Hematopoietic multipotent progenitor cell treated with erythropoietin and hydrocortisone succinate and interleukin-3 and kit ligand, for 15 days (in vitro differentiated cells): ENCODE data around the gene MAGI2.
"Not testable (repeated sequence)": the region's sequence is repeated elsewhere in the genome, so short reads cannot be mapped to it uniquely, and the experiment has no call there.

Experiments used
- DNase-seq: peaks from one replicate; pipeline ENCODE4 v3.0.0-alpha.2; 2015; ENCODE audit warnings: low spot score

The MAGI2 gene

GRCh38 chr7:78355834-78356233, 1097.6 kb downstream of the MAGI2 start:
- no peak for DNase-seq

- DNase-seq = no peak
Measured at GRCh38 chr7:78350926-78351325, 1102.5 kb downstream of the MAGI2 start.

- DNase-seq = no peak
Measured at GRCh38 chr7:78350391-78350790, 1103.1 kb downstream of the MAGI2 start.

- DNase-seq = no peak
Measured at GRCh38 chr7:78346827-78347226, 1106.6 kb downstream of the MAGI2 start.

- no peak for DNase-seq
Measured at GRCh38 chr7:78345979-78346378, 1107.5 kb downstream of the MAGI2 start.

GRCh38 chr7:78345293-78345911, 1108.1 kb downstream of the MAGI2 start:
- no peak for DNase-seq

- no peak for DNase-seq
Measured at GRCh38 chr7:78334426-78334825, 1119.0 kb downstream of the MAGI2 start.

- no peak for DNase-seq
Measured at GRCh38 chr7:78333530-78334425, 1119.7 kb downstream of the MAGI2 start.

- no peak for DNase-seq
Measured at GRCh38 chr7:78329001-78329655, 1124.3 kb downstream of the MAGI2 start.

GRCh38 chr7:78327718-78328117, 1125.7 kb downstream of the MAGI2 start:
- DNase-seq = no peak

GRCh38 chr7:78326876-78327275, 1126.6 kb downstream of the MAGI2 start:
- no peak for DNase-seq

- DNase-seq = no peak
Measured at GRCh38 chr7:78326189-78326588, 1127.3 kb downstream of the MAGI2 start.

GRCh38 chr7:78323118-78323517, 1130.3 kb downstream of the MAGI2 start:
- no peak for DNase-seq

- not testable (repeated sequence) for DNase-seq
Measured at GRCh38 chr7:78322231-78322630, 1131.2 kb downstream of the MAGI2 start.

- DNase-seq = no peak
Measured at GRCh38 chr7:78317371-78317770, 1136.1 kb downstream of the MAGI2 start.

- no peak for DNase-seq
Measured at GRCh38 chr7:78316110-78316509, 1137.4 kb downstream of the MAGI2 start.

GRCh38 chr7:78315119-78315518, 1138.3 kb downstream of the MAGI2 start:
- no peak for DNase-seq

GRCh38 chr7:78311181-78311580, 1142.3 kb downstream of the MAGI2 start:
- no peak for DNase-seq

GRCh38 chr7:78307892-78308291, 1145.6 kb downstream of the MAGI2 start:
- DNase-seq = no peak

GRCh38 chr7:78306634-78307033, 1146.8 kb downstream of the MAGI2 start:
- no peak for DNase-seq

- no peak for DNase-seq
Measured at GRCh38 chr7:78301407-78301806, 1152.1 kb downstream of the MAGI2 start.

GRCh38 chr7:78299088-78299487, 1154.4 kb downstream of the MAGI2 start:
- DNase-seq = no peak
